ENCODE results near the gene COPS8.

DNA sequence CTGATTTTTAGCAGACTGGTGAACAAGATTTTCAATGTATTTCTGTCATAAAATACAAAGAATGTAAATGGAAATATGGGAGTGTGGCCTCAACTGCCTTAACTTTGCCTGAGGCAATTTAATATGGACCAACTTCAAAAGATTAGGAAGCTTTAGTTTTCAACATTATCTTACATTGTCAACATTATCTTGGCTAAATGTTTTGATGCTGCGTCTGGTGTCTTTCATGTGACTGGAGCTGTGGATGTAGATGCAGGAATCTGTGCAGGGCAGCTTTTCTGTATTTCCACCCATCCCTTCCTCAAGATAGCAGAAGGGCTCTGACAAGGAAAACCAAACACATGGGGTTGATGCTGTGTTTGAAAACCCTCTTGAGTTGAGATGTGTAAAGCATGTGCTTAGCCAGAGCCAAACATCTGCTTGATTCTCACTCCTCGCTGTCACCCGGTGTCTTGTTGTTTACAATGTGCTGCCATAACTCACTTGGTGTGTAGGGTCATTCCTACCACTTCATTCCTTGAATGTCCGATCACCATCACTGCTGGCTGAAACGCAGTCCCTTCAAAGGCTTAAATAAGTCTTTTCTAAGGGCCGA, 33.0 kb downstream of the COPS8 start:
- TF ChIP-seq, protein P1, sequence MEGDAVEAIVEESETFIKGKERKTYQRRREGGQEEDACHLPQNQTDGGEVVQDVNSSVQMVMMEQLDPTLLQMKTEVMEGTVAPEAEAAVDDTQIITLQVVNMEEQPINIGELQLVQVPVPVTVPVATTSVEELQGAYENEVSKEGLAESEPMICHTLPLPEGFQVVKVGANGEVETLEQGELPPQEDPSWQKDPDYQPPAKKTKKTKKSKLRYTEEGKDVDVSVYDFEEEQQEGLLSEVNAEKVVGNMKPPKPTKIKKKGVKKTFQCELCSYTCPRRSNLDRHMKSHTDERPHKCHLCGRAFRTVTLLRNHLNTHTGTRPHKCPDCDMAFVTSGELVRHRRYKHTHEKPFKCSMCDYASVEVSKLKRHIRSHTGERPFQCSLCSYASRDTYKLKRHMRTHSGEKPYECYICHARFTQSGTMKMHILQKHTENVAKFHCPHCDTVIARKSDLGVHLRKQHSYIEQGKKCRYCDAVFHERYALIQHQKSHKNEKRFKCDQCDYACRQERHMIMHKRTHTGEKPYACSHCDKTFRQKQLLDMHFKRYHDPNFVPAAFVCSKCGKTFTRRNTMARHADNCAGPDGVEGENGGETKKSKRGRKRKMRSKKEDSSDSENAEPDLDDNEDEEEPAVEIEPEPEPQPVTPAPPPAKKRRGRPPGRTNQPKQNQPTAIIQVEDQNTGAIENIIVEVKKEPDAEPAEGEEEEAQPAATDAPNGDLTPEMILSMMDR (IDR thresholded peaks at IDR 0.05), result no peak
- no peak for TF ChIP-seq POLR2A (IDR thresholded peaks at IDR 0.05)

Data from testis (tissue), 2 donors.